HG03135 (cell line): Measurements from ENCODE around the gene ARFGAP1.

Experiments
- ATAC-seq: cut with Tn5 transposase; IDR thresholded peaks from one replicate; pipeline ENCODE4 v1.9.1; 2021; ENCODE audit warnings: mild to moderate bottlenecking, moderate library complexity; ENCODE audit not compliant: unreplicated experiment

ARFGAP1 gene

GRCh38 chr20:63277466-63278272 is 5.1 kb downstream of the ARFGAP1 start:
- no peak for ATAC-seq

DNA sequence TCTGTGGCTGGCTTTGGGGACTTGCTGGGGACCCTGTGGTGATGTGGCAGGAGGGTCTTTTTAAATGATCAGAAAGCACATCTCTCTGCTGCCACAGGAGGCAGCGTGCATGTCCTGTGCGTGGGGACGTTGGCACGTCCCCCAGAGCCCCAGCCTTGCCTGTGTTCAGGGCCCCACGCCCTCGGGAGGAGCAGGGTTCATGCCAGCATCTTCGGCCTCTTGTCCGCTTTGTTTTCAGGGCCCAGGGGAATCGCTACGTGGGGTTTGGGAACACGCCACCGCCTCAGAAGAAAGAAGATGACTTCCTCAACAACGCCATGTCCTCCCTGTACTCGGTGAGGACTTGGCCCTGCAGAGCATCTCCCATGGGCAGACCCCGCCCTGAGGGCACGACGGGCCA is 6.0 kb downstream of the ARFGAP1 start:
- no peak for ATAC-seq

GRCh38 chr20:63279931-63280330 is 7.3 kb downstream of the ARFGAP1 start:
- ATAC-seq = no peak

DNA sequence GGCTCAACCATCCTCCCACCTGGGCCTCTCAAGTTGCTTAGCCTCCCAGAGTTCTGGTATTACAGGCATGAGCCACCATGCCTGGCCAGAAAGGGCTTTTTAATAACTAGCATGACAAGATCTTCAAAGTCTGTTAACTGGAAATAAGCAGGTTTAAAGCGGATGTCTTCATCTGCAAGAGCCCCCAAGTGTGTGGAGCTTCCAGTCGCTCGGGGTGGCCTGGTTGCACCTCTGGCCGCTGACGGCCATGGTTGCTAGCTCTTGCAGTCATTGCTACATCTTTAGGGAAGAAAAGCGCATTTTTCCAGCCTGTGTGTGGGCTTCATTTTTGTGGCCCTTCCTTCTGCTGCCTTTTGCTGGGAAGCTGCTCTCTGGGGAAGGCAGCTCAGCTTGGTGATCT is 7.8 kb downstream of the ARFGAP1 start:
- no peak for ATAC-seq

GRCh38 chr20:63280929-63281545 is 8.4 kb downstream of the ARFGAP1 start:
- no peak for ATAC-seq

DNA sequence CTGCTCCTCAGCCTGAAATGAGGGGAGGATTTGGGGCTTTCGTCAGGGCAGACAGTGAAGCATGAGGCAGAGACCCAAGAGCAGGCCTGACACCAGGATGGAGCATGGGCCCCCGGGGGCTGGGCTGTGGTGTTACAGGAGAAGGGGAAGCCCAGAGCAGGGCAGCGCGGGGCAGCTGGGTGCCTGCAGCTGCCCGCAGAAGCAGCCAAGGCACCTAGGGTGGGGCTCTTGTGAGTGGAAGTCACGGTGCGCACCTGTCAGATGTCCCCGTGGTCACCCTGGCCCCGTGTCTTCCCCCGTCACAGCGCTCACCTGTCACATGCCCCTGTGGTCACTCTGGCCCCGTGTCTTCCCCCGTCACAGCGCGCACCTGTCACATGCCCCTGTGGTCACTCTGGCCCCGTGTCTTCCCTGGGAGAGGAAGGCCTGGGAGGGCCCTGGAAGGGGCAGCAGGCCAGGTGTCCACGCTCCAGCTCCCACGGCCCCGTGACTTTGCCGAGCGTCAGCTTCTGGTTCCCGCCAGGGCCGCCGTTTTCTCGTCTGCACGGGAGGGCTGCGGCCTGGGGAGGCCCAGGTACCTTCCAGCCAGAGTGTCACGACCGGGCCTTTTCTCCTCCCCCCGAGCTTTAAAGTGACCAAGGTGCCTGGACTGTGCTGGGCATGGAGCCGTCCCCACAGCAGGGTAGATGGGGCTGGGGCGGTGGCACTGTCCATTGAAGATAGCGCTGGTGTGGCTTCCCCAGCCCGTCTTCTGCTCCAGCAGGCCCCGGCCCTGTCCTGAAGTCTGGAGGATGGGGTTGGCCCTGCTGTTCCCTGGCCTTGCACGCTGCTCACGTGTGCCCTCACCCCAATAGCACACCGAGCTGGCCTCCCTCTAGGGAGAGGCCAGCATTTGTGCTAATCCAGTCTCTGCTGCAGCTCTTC is 9.4 kb downstream of the ARFGAP1 start:
- ATAC-seq = no peak

DNA sequence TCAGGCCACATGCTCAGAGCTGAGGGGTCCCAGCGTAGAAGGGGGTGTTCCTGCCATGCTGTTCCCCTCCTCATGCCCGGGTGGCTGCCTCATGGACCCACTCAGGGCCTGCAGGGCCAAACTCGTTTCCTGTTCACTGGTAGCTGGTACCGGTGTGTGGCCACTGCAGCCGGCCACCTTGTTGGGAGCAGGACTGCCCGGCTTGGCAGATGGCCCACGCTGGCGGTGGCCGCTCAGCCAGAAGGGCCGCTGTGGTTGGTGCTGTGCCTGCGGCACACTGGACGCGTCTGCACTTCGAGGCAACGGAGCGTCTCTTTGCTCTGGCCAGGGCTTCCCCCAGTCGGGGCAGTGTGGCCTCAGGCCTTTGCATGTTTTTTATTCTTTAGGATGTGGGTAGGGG is 10.3 kb downstream of the ARFGAP1 start:
- no peak for ATAC-seq

DNA sequence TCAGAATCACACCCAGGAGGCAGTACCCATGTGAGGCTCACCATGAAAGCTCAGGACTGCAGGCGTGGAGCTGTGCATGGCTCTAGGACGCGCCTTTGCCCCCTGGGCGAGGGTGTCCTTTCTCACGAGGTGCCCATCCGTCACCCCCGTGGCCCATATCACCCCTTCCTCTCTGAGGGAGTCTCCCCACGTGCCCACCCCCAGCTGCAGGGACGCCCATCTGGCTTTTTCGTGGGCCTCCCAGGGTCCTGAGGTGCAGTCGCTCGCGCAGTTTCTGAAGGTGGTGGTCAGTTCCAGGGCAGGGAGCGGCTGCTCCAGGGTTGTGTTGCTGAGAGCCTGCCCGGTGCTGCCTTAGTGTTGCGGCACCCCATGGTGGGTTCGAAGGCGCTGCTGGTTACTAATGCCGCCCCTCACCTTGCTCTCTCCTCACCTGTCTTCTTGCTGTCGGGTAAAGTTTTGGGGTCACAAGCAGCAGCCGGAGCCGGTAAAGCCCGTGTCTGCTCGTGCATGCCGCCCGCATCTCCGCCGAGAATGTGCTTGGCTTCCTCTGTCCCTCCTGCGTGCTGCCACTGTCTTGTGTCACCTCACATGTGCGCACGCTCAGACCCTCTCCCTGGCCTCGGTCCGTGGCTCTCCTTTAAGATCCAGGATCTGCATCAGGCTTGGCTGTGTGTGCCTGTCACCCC is 10.9 kb downstream of the ARFGAP1 start:
- no peak for ATAC-seq

DNA sequence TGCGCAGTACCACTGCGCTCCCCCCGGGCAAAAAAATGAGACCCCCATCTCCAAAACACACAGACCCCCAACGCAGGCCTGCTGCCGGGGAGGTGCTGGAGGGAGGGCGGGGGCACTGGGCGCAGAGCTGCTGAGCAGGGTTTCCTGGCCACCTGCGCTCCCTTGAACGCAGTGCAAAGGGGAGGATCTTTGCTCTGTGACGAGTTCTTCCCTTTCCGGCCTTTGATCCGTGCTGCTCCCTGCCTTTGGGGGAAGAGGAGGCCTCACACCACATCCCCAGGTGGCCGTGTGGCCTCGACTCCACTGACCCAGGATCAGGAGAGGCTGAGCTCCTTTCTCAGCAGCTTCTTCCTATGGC is 11.4 kb downstream of the ARFGAP1 start:
- no peak for ATAC-seq

DNA sequence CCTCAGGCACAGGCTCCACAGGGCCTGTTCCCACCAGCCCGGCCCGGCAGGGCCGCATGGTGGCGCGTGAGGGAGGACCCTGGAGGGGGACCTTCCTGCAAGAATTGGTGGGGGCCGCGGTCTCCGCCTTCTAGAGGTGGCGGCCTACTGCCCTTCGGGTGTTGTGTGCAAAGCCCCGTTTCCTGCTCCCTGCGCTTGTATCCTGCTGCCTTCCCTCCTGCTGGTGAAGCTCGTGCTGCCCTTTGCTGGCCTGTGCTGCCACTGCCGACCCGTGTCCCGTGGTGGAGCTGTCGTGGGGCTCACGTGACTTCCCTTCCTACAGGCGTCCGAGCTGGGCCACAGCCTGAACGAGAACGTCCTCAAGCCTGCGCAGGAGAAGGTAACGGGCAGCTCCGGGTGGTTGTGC is 11.9 kb downstream of the ARFGAP1 start:
- no peak for ATAC-seq

DNA sequence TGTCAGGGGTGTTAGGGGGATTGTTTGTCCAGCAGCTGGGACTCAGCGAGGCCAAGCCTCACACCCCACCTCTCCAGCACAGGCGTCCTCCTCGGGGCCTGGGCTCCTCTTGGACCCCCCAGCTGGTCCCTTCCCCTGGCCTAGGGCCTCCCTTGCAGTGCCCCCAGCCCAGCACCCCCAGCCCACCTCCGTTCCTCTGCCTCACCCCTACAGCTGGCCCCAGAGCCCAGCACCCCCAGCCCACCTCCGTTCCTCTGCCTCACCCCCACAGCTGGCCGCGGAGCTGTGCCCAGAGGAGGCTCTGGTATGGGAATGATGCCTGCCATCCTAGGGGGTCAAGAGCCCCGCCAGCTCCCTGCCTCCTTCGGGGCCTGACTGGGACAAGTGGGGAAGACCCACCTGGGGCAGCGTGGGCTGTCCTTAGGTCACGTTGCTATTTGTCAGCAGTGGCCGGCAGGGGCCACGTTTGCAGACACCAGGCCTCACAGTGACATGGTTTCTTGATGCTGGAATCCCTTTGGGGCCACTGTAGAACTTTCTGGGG is 12.4 kb downstream of the ARFGAP1 start:
- no peak for ATAC-seq

GRCh38 chr20:63285636-63286615 is 13.3 kb downstream of the ARFGAP1 start:
- no peak for ATAC-seq

- no peak for ATAC-seq
Measured at GRCh38 chr20:63286781-63287696, 14.4 kb downstream of the ARFGAP1 start.

DNA sequence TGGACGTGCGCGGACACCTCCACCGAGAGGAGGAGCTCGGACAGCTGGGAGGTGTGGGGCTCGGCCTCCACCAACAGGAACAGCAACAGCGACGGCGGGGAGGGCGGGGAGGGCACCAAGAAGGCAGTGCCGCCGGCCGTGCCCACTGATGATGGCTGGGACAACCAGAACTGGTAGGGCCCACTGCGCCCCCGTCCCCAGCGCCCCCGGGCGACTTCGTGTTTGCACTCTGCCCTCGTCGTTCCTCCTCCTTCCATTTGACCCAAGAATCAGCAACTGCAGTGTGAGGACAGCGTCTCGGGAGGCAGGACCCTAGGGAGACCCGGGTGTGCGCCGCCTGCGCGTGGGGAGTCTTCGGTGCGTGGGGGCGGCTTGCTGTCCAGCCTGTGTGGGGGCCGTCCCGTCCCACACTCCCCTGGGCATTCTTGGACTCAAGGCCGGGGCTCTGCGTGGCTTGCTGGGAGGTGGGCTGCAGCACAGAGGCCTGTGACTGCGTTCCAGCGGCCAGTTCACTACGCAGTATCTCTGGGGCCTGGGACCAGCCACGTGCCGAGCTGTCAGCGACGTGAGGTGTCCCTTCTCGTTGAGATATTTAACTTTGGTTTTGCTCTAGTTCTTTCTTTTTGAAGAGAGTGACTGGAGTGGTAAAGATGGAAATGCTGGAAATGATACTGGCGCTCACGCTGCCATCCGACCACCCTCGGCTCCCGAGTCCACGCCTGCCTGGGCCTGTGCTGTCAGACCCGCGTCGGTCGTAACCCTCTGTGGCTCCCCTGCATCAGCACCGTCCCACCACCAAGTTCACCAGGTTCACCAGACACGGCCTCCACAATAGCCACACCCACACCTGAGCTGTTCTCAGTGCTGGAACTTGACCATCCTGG is 15.3 kb downstream of the ARFGAP1 start:
- no peak for ATAC-seq

DNA sequence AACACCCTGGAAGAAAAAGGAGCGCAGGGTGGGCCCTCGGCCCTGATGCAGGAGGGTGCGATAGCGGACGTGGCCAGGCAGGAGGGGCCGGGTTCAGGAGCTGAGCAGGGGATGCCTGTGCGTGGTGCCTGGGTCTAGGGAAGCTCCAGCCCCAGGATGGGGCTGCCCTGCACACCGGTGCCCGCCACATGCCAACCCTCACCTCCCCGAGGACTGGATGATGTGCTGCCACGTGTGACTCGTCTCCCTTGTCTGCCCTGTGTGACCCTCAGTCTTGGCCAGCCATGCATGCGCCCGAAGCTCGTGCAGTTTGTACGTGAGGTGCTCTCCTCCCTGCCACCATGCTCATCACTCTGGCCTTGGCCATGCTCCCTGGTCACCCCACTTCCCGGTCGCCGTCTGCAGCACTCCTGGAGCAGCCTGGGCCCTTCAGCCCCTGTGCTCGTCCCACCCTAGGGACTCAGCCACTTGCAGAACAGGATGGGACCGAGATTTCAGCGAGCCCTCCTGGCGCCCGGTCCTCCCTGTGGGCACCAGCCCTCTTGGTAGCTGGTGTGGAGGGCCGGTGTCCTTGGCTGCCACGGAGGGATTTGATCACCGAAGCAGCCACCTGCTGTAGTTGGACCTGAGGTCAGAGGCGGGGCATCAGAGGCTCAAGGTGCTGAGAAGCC is 16.1 kb downstream of the ARFGAP1 start:
- no peak for ATAC-seq

- no peak for ATAC-seq
Measured at GRCh38 chr20:63289311-63290135, 16.9 kb downstream of the ARFGAP1 start.
